Neuronal stem cell (in vitro differentiated cells): ENCODE data around the gene PLA2G15.

ENCODE experiments used
- DNase-seq: peaks from one replicate; pipeline ENCODE4 v3.0.0-alpha.2; 2013; ENCODE audit warnings: low spot score
- H2AFZ ChIP-seq: one replicate; pipeline ENCODE4 v1.6.1; 2013; ENCODE audit warnings: mild to moderate bottlenecking, low read length, inconsistent platforms
- H2AK5ac ChIP-seq: 2 replicates; pipeline ENCODE4 v1.6.1; 2013; ENCODE audit warnings: low read depth, mild to moderate bottlenecking, inconsistent platforms, low read length, moderate library complexity, mixed read lengths
- H2BK120ac ChIP-seq: 2 replicates; pipeline ENCODE4 v1.6.1; 2013; ENCODE audit warnings: low read depth, mild to moderate bottlenecking, inconsistent platforms, low read length, moderate library complexity, mixed read lengths
- H2BK12ac ChIP-seq: one replicate; pipeline ENCODE4 v1.6.1; 2013; ENCODE audit warnings: low read length, inconsistent platforms
- H2BK15ac ChIP-seq: 2 replicates; pipeline ENCODE4 v1.6.1; 2013; ENCODE audit warnings: mild to moderate bottlenecking, low read length, inconsistent platforms, mixed read lengths
- H2BK5ac ChIP-seq: one replicate; pipeline ENCODE4 v1.6.1; 2013; ENCODE audit warnings: inconsistent platforms, mild to moderate bottlenecking, low read length, moderate library complexity
- H3K14ac ChIP-seq: one replicate; pipeline ENCODE4 v1.6.1; 2013; ENCODE audit warnings: low read length, inconsistent platforms
- H3K18ac ChIP-seq: 2 replicates; pipeline ENCODE4 v1.6.1; 2013; ENCODE audit warnings: low read length, inconsistent platforms
- H3K23ac ChIP-seq: 2 replicates; pipeline ENCODE4 v1.6.1; 2013; ENCODE audit warnings: low read depth, mild to moderate bottlenecking, mixed read lengths, low read length, inconsistent platforms; ENCODE audit not compliant: poor library complexity
- H3K27ac ChIP-seq: replicated peaks from 3 replicates; pipeline ENCODE4 v1.5.1; 2013; ENCODE audit warnings: low read length, inconsistent platforms
- H3K27me3 ChIP-seq, 3 experiments: 2 replicates each; pipeline ENCODE4 v1.6.1; 2013; ENCODE audit warnings: low read length in 3 of 3, mild to moderate bottlenecking in 2 of 3, inconsistent platforms in 1 of 3, low read depth in 1 of 3, mixed read lengths in 1 of 3, moderate library complexity in 1 of 3; ENCODE audit not compliant: control insufficient read depth in 3 of 3, insufficient read depth in 3 of 3
- H3K36me3 ChIP-seq, 2 donors: replicated peaks in 1 of 2; 2 replicates each; pipeline ENCODE4 v1.6.1; 2013; ENCODE audit warnings: low read length in 2 of 2; ENCODE audit not compliant: control insufficient read depth in 2 of 2, insufficient read depth in 2 of 2
- H3K4ac ChIP-seq: 2 replicates; pipeline ENCODE4 v1.6.1; 2013; ENCODE audit warnings: inconsistent platforms, mild to moderate bottlenecking, low read length, moderate library complexity
- H3K4me1 ChIP-seq, 2 donors: 1 replicate in 1 of 2; 2 replicates in 1 of 2; pipeline ENCODE4 v1.6.1; 2013; ENCODE audit warnings: low read length in 2 of 2, low read depth in 1 of 2; ENCODE audit not compliant: control insufficient read depth in 2 of 2, insufficient read depth in 1 of 2
- H3K4me2 ChIP-seq: one replicate; pipeline ENCODE4 v1.6.1; 2013; ENCODE audit warnings: mild to moderate bottlenecking, low read length, inconsistent platforms; ENCODE audit not compliant: insufficient read depth, poor library complexity, severe bottlenecking
- H3K4me3 ChIP-seq, 2 donors: 2 replicates each; pipeline ENCODE4 v1.5.1; 2013; ENCODE audit warnings: low read length in 2 of 2, mild to moderate bottlenecking in 2 of 2, inconsistent platforms in 1 of 2, moderate library complexity in 1 of 2
- H3K79me1 ChIP-seq: one replicate; pipeline ENCODE4 v1.6.1; 2013; ENCODE audit warnings: low read depth, mild to moderate bottlenecking, inconsistent platforms, low read length, moderate library complexity
- H3K9ac ChIP-seq: one replicate; pipeline ENCODE4 v1.6.1; 2013; ENCODE audit warnings: mild to moderate bottlenecking, low read depth, low read length, inconsistent platforms; ENCODE audit not compliant: poor library complexity
- H3K9me3 ChIP-seq, 2 donors: replicated peaks in 1 of 2; 2 replicates each; pipeline versions ENCODE3 to v1.6.1; 2013; ENCODE audit warnings: low read length in 2 of 2, mild to moderate bottlenecking in 2 of 2, inconsistent platforms in 1 of 2, low read depth in 1 of 2, mixed read lengths in 1 of 2, moderate library complexity in 1 of 2; ENCODE audit not compliant: control insufficient read depth in 2 of 2, insufficient read depth in 1 of 2
- H4K8ac ChIP-seq: one replicate; pipeline ENCODE4 v1.6.1; 2013; ENCODE audit warnings: low read depth, mild to moderate bottlenecking, inconsistent platforms, low read length, moderate library complexity
- H4K91ac ChIP-seq: one replicate; pipeline ENCODE4 v1.6.1; 2013; ENCODE audit warnings: low read length, low read depth, mild to moderate bottlenecking, inconsistent platforms; ENCODE audit not compliant: poor library complexity
- WGBS, 2 donors: extraction: QIAGEN DNeasy Blood & Tissue Kit; methylation state at CpG; one replicate each; pipeline ENCODE4 v1.1.7; 2013; ENCODE audit warnings: missing lambda C conversion rate in 2 of 2, mixed read lengths in 1 of 2; ENCODE audit not compliant: insufficient read length in 2 of 2, insufficient replicate concordance in 1 of 2; ENCODE audit errors: extremely low coverage in 2 of 2; 5-methylcytosine and 5-hydroxymethylcytosine counted together

Gene PLA2G15

DNA sequence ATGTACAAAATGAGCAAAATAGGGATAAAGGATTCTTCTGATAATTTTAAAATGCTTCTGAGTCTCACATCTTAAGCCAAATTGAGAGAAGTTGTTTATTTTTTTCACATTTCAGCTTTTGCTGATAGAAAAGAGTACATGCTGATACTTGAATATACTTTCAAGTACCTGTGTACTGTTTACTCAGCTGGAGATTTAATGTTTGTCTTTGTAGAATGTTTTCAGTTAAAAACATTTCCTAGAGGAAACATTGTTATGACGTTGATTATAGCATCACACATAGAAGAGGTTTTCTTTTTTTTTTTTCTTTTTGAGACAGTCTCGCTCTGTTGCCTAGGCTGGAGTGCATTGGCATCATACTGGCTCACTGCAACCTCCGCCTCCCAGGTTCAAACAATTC is 28.9 kb upstream of the PLA2G15 start:
- H3K27me3 ChIP-seq, result no peaks in the 10 kb centered on the region
- WGBS, 2 donors, result no CpG with 5 or more reads among the region's 3 CpGs
- no peak overlapping the region for H3K9ac ChIP-seq
- H2AK5ac ChIP-seq, result no peak overlapping the region
- H3K36me3 ChIP-seq, result peaks cover 0 to 28% of the 10 kb centered on the region in 2 donors
- H3K27ac ChIP-seq, result no peak overlapping the region
- no peak overlapping the region for H3K14ac ChIP-seq
- no peaks in the 10 kb centered on the region for H3K9me3 ChIP-seq
- no peak overlapping the region for H3K4ac ChIP-seq
- no peak for DNase-seq
- H3K4me1 ChIP-seq, result peaks cover 0 to 1% of the 10 kb centered on the region in 2 donors
- no peak overlapping the region for H2BK5ac ChIP-seq
- no peak overlapping the region for H4K8ac ChIP-seq
- H2BK15ac ChIP-seq, result no peak overlapping the region
- no peak overlapping the region for H2AFZ ChIP-seq
- H3K18ac ChIP-seq, result no peak overlapping the region
- H3K4me2 ChIP-seq, result no peak overlapping the region
- H3K23ac ChIP-seq, result no peak overlapping the region
- H2BK120ac ChIP-seq, result no peak overlapping the region
- no peak overlapping the region for H4K91ac ChIP-seq
- no peak overlapping the region for H2BK12ac ChIP-seq
- no peak overlapping the region for H3K4me3 ChIP-seq
- H3K79me1 ChIP-seq, result no peaks in the 10 kb centered on the region

DNA sequence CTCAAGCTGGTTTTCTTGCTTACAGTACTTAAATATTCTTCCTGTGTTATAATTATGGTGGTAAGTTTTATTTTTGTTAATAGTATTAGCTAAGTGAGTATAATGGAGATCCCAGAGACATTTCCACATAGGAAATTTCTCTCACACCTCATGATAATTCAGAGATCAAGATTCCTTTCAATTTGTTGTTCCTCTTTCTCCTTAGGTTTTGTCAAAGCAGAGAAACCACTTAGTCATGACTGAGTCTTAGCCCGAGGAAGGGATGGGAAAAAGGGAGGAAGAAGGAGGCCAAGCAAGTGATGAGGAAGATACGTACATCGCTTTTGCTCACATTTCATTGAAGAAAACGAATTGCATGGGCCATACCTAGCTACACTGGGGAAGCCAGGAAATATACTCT is 27.7 kb upstream of the PLA2G15 start:
- H3K79me1 ChIP-seq, result no peaks in the 10 kb centered on the region
- H3K4ac ChIP-seq, result no peak overlapping the region
- no peak overlapping the region for H2AFZ ChIP-seq
- H3K9me3 ChIP-seq, result no peaks in the 10 kb centered on the region
- no peaks in the 10 kb centered on the region for H3K27me3 ChIP-seq
- no peak overlapping the region for H2BK12ac ChIP-seq
- DNase-seq, result no peak
- no peak overlapping the region for H3K27ac ChIP-seq
- no CpG with 5 or more reads among the region's 4 CpGs for WGBS, 2 donors
- no peak overlapping the region for H3K4me2 ChIP-seq
- no peak overlapping the region for H2BK120ac ChIP-seq
- no peak overlapping the region for H3K4me3 ChIP-seq
- H3K9ac ChIP-seq, result no peak overlapping the region
- no peak overlapping the region for H2BK15ac ChIP-seq
- no peak overlapping the region for H2AK5ac ChIP-seq
- H3K18ac ChIP-seq, result no peak overlapping the region
- no peak overlapping the region for H4K91ac ChIP-seq
- peaks cover 0 to 34% of the 10 kb centered on the region in 2 donors for H3K36me3 ChIP-seq
- H3K4me1 ChIP-seq, result peaks cover 0 to 1% of the 10 kb centered on the region in 2 donors
- H3K14ac ChIP-seq, result no peak overlapping the region
- no peak overlapping the region for H4K8ac ChIP-seq
- H3K23ac ChIP-seq, result no peak overlapping the region
- no peak overlapping the region for H2BK5ac ChIP-seq

DNA sequence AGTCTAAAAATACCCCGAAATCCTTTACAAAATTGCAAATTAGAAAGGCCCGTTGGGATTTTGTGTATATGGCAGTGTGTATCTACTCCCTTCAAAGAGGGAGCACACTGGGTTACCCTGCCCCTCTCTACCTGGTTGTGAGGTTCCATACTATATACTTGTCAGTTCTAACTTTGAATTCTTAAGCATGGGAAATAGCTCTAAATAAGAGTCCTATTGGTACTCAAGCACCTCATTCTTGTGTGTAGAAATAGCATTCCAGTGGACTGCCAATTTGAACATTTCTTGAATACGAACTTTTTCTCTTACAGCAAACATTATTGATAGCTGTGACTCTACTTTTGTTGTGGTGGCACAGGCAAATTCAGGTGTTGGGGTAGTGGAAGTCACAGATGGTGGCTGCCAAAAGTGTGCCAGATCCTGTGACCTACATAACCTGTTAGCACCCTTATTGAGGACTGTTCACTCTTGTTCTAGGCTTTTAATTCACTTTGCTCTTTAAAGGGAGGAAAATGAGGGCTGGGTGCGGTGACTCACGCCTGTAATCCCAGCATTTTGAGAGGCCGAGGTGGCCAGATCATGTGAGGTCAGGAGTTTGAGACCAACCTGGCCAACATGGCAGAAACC is 25.3 kb upstream of the PLA2G15 start:
- H2BK120ac ChIP-seq, result no peak overlapping the region
- no peak overlapping the region for H2AK5ac ChIP-seq
- no peak overlapping the region for H2BK15ac ChIP-seq
- H2AFZ ChIP-seq, result no peak overlapping the region
- no peak for DNase-seq
- no peak overlapping the region for H3K4me3 ChIP-seq
- no peak overlapping the region for H3K4me2 ChIP-seq
- no CpG with 5 or more reads among the region's 6 CpGs for WGBS, 2 donors
- H3K4ac ChIP-seq, result no peak overlapping the region
- H4K91ac ChIP-seq, result no peak overlapping the region
- no peak overlapping the region for H2BK5ac ChIP-seq
- peaks cover 0 to 34% of the 10 kb centered on the region in 2 donors for H3K36me3 ChIP-seq
- H3K27me3 ChIP-seq, result no peaks in the 10 kb centered on the region
- no peak overlapping the region for H3K9ac ChIP-seq
- H3K23ac ChIP-seq, result no peak overlapping the region
- H3K79me1 ChIP-seq, result no peaks in the 10 kb centered on the region
- no peak overlapping the region for H3K18ac ChIP-seq
- H3K9me3 ChIP-seq, result no peaks in the 10 kb centered on the region
- H4K8ac ChIP-seq, result no peak overlapping the region
- no peak overlapping the region for H3K27ac ChIP-seq
- no peak overlapping the region for H2BK12ac ChIP-seq
- H3K14ac ChIP-seq, result no peak overlapping the region
- peaks cover 0 to 1% of the 10 kb centered on the region in 2 donors for H3K4me1 ChIP-seq

DNA sequence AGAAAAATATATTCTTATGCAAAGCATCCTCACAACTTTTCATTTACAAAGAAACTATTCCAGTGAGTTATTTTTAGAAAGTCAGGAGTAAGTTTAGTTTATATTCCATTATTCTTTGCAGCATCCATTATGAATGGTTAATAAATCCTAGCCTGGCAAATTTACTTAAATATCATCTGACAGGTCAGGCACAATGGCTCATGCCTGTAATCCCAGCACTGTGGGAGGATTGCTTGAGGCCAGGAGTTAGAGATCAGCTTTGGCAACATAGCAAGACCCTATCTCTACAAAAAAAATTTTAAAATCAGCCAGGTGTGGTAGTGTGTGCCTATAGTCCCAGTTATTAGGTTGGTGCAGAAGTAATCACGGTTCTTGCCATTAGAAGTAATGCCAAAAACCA is 22.1 kb upstream of the PLA2G15 start:
- Histone ChIP-seq H3K23ac (no peak overlapping the region), H3K4me1 (peaks cover 0 to 1% of the 10 kb centered on the region in 2 donors), H3K79me1 (no peaks in the 10 kb centered on the region), H3K9ac (no peak overlapping the region), H3K18ac (no peak overlapping the region), H4K91ac (no peak overlapping the region), H3K4me3 (no peak overlapping the region), H3K9me3 (no peaks in the 10 kb centered on the region), H2AFZ (no peak overlapping the region), H3K4ac (no peak overlapping the region), H2AK5ac (no peak overlapping the region), H2BK120ac (no peak overlapping the region), H3K27me3 (no peaks in the 10 kb centered on the region), H2BK5ac (no peak overlapping the region), H3K27ac (no peak overlapping the region), H2BK12ac (no peak overlapping the region), H4K8ac (no peak overlapping the region), H2BK15ac (no peak overlapping the region), H3K14ac (no peak overlapping the region), H3K4me2 (no peak overlapping the region), H3K36me3 (peaks cover 6 to 39% of the 10 kb centered on the region in 2 donors)
- DNase-seq, result no peak
- no CpG with 5 or more reads among the region's 1 CpG for WGBS, 2 donors
